Lower leg skin (tissue), 4 donors: ENCODE data around the gene SNX15. TPM values are rescaled to one million over a fixed set of nuclear protein-coding genes. Genes with fewer than 3 reads are reported as not detected.

Experiments
- DNase-seq, 2 donors: peaks; one replicate each; pipeline ENCODE4 v3.0.0-alpha.2; 2019; ENCODE audit warnings: low spot score in 2 of 2
- H3K4me3 ChIP-seq: fragments of 200-600 bp; sonication (generic); 2 replicates; pipeline ENCODE4 v1.5.1; 2017; ENCODE audit warnings: mild to moderate bottlenecking, low read depth; ENCODE audit not compliant: poor library complexity, severe bottlenecking
- POLR2A ChIP-seq, 2 donors: fragments of 450-650 bp; IDR thresholded peaks; one replicate each; pipeline ENCODE4 v1.6.1; 2016 to 2017; ENCODE audit warnings: antibody characterized with exemption in 2 of 2, mild to moderate bottlenecking in 1 of 2, moderate library complexity in 1 of 2
- WGBS, 2 donors: methylation state at CpG; one replicate each; pipeline ENCODE4 v1.1.5; 2018; 5-methylcytosine and 5-hydroxymethylcytosine counted together
- intact Hi-C: fragments of 100-400 bp; cut with DNase I; formaldehyde crosslinking; loops from one replicate; pipeline ENCODE4 v1.15.0; 2023; ENCODE audit warnings: low total_unique reads
- total RNA-seq, 4 donors: library from RNA; depleted of rRNA; stranded (reverse); fragments of >200 nt; gene quantifications; one replicate each; pipeline ENCODE4 v1.1.0, GENCODE V29; 2016
- TF ChIP-seq, protein P1 (sequence below), 3 donors: fragments of 450-650 bp; IDR thresholded peaks; one replicate each; pipeline ENCODE4 v1.5.1; 2016; ENCODE audit warnings: antibody characterized with exemption in 3 of 3, mild to moderate bottlenecking in 3 of 3, moderate library complexity in 2 of 3

Gene SNX15
- total RNA-seq, 4 donors from 2014 or later = 16.9 to 48.0 (median 22.7) TPM

DNA sequence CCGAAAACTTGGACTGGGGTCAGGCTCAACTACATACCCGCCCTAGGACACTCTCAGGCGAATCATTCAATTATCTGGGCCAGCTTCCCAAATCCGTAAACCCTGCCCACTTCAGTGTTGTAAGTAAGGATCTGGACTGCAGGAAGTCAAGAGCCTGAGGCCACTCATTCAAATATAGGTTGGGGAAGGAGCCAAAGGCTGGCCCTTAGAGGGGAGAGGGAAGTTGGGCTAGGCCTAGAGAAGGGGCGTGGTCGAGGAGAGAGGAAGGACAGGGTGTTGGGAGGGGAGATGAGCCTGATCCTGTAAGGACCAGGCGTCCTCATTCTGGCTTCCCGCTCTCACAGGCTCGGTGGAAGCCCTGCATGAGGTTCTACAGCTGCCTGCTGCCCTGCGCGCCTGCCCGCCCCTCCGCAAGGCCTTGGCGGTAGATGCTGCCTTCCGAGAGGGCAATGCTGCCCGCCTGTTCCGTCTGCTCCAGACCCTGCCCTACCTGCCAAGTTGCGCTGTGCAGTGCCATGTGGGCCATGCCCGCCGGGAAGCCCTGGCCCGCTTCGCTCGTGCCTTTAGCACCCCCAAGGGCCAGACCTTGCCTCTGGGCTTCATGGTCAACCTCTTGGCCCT, 16.8 kb downstream of the SNX15 start:
- DNase-seq = peak in 1 of 2 donors; percentile 53
- WGBS, 2 donors = 70 to 81% methylated on average over 15 to 23 of the region's 23 CpGs
- intact Hi-C loops = no loop called here

DNA sequence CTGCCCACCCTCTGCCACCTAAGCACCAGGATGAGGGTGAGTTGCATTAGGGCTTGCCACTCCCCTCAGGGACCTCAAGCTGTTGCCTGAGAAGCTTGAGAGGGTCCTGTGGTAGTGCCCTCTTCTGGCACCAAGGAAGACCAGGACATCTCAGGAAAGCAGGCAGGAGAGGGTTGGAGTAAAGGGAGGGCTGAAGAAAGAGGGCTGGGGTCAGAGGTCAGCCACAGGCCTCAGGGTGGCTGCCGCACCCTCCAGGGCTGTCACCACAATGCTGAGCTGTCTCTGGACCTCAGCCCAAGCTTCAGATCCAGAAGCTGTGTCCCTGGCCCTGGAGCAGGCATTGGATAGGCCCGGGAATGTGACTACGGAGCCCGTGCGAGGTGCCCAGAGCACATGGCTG, 17.8 kb downstream of the SNX15 start:
- intact Hi-C loops = no loop called here

More for the DNA sequence above, 16.8 kb downstream of the SNX15 start:
- TF ChIP-seq POLR2A (IDR thresholded peaks at IDR 0.05) = no peak
- TF ChIP-seq, protein P1, sequence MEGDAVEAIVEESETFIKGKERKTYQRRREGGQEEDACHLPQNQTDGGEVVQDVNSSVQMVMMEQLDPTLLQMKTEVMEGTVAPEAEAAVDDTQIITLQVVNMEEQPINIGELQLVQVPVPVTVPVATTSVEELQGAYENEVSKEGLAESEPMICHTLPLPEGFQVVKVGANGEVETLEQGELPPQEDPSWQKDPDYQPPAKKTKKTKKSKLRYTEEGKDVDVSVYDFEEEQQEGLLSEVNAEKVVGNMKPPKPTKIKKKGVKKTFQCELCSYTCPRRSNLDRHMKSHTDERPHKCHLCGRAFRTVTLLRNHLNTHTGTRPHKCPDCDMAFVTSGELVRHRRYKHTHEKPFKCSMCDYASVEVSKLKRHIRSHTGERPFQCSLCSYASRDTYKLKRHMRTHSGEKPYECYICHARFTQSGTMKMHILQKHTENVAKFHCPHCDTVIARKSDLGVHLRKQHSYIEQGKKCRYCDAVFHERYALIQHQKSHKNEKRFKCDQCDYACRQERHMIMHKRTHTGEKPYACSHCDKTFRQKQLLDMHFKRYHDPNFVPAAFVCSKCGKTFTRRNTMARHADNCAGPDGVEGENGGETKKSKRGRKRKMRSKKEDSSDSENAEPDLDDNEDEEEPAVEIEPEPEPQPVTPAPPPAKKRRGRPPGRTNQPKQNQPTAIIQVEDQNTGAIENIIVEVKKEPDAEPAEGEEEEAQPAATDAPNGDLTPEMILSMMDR (IDR thresholded peaks at IDR 0.05) = no peak
- H3K4me3 ChIP-seq = no peak overlapping the region

DNA sequence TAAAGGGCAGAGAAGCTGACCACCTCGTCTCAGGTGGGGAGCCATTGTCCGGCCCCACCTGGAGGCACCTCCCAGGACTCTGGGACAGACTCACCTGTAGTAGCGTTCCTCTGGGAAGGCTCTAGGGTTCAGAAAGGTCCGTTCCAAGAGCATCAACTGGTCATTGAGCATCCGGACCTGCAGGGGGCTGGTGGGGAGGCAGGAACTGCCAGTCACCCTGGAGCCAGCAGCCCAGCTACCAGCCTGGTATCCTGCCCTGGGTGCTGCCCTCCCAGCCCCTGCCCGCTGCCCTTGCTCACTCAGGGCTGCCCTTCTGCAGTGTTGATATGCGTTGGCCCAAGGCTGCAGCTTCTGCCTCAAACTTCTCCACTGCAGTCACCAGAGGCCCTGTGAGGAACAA, 18.5 kb downstream of the SNX15 start:
- intact Hi-C loops = no loop called here
- DNase-seq = no peak
- H3K4me3 ChIP-seq = no peak overlapping the region
- TF ChIP-seq, protein P1 (IDR thresholded peaks at IDR 0.05) = no peak
- TF ChIP-seq POLR2A (IDR thresholded peaks at IDR 0.05) = no peak
- 89 to 93% methylated on average over 5 to 6 of the region's 7 CpGs for WGBS, 2 donors

More for the DNA sequence above, 17.8 kb downstream of the SNX15 start:
- WGBS, 2 donors = 92 to 94% methylated on average over 5 of the region's 5 CpGs
- no peak for TF ChIP-seq POLR2A (IDR thresholded peaks at IDR 0.05)
- TF ChIP-seq, protein P1 (IDR thresholded peaks at IDR 0.05) = no peak
- no peak for DNase-seq
- H3K4me3 ChIP-seq = no peak overlapping the region

DNA sequence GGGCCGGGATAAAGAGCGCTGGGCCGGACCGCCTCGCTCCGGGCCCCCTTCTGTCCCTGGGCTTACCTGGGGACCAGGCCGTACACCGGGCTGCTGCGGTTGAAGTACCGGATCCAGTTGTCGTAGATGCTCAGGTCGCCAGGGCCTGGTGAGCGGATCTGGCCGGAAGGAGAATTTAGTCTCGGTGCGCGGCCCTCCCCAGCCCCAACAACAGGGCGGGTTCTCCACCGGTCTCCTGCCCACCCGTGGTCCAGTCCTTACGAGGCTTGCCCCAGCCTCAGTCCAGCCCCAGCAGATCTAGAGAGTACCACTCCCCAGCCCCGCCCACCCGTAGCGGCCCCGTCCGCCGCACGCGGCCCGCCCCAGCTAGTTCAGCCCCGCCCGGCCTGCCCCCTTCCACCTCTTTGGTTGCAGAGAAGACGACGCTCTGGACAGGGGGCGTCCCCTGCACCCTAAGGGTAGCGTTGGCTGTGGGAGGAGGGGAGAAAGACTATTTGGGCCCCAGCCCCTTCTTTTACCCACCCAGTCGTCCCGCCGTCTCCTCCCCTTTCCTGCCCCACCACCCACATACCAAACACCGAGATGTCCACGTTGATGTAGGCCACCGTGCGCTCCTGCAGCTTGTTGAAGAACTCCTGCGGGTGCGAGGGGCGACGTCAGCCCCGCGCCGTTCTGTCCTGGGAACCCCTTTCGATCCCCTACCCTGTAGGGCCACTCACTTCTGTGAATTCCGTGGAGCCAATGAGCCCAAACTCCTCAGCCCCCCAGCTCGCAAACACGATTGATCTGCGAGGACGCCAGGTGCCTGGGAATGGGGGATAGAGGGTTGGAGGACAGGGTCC, 20.6 kb downstream of the SNX15 start:
- WGBS, 2 donors = 11 to 18% methylated on average over 48 to 54 of the region's 56 CpGs
- H3K4me3 ChIP-seq = no peak overlapping the region
- peak in 1 of 2 donors; percentile 88 for DNase-seq
- intact Hi-C loops = no loop called here
- TF ChIP-seq POLR2A (IDR thresholded peaks at IDR 0.05) = no peak
- TF ChIP-seq, protein P1 (IDR thresholded peaks at IDR 0.05) = no peak

DNA sequence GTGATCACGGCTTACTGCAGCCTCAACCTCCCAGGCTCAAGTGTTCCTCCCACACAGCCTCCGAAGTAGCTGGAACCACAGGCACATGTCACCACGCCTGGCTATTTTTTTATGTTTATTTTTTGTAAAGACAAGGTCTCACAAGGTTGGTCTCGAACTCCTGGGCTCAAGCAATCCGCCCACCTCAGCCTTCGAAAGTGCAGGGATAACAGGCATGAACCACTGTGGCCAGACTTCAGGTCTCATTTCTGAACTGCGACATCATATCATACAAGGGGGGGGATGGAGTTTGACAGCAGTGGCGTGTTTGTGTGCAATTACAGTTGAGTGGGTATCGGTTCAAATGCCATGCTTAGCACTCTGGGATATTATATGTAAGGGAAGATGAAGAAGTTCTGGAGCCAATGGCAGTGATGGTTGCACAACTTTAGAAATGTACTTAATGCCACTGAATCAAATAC, 24.2 kb downstream of the SNX15 start:
- no peak for TF ChIP-seq POLR2A (IDR thresholded peaks at IDR 0.05)
- TF ChIP-seq, protein P1 (IDR thresholded peaks at IDR 0.05) = no peak
- 86% methylated on average over 9 of the region's 9 CpGs for WGBS, 2 donors
- intact Hi-C loops = no loop called here
- H3K4me3 ChIP-seq = no peak overlapping the region
- no peak for DNase-seq
